ENCODE data around the gene LYAR. TPM values are rescaled to one million over a fixed set of nuclear protein-coding genes. Genes with fewer than 3 reads are reported as not detected.

The LYAR gene
- polyA plus RNA-seq, 1 experiment, result 2.4 TPM

DNA sequence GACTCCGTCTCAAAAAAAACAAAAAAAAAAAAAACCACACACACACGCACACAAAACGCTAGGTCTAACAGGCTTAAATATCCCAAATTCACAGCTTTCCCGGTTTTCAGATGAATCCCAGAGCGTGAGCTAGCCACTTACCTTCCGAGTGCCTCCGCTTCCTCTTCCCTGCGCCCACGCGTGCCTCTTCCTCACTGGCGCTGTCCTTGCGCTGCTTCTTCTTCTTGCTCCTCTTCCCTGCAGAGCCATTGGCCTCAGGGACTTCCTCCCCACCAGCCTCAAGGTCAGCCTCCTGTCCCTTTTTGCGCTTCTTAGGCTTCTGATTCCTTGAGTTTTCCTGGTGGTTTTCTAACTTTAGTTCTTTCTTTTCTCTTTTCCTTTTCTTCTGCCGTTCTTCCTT, 15.7 kb downstream of the LYAR start:
- POLR2A ChIA-PET, result no interaction called here
- Histone ChIP-seq H3K4me3 (ENCODE audit: low read depth, low read length) (no peak overlapping the region), H3K27me3 (ENCODE audit: control insufficient read depth, insufficient read depth, low read length) (no peaks in the 10 kb centered on the region), H3K36me3 (ENCODE audit: control insufficient read depth, insufficient read depth, low read length) (peaks cover 11% of the 10 kb centered on the region)
- CTCF ChIA-PET, result no interaction called here
- no peak for DNase-seq (ENCODE audit: low read depth)
- no peak for TF ChIP-seq CTCF (IDR thresholded peaks at IDR 0.05; ENCODE audit: insufficient read depth, low read depth, low read length)

DNA sequence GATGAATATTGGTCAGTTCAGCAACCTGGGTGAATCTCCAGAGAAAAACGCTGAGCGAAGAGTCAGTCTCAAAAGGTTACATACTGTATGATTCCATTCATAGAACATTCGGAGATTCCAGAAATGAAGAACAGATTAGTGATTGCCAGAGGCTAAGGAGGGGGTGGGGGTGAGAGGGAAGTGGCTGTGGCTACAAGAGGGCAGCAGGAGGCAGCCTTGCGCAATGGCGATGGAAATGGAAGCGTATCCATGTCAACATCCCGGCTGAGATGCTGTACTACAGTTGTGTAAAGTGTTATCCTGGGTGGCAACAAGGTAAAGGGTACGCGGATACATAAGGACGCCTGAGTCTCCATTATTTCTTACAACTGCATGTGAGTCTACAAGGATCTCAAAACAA, 18.0 kb downstream of the LYAR start:
- H3K4me3 ChIP-seq (ENCODE audit: low read depth, low read length), result no peak overlapping the region
- no peak for TF ChIP-seq CTCF (IDR thresholded peaks at IDR 0.05; ENCODE audit: insufficient read depth, low read depth, low read length)
- H3K27me3 ChIP-seq (ENCODE audit: control insufficient read depth, insufficient read depth, low read length), result no peaks in the 10 kb centered on the region
- peaks cover 4% of the 10 kb centered on the region for H3K36me3 ChIP-seq (ENCODE audit: control insufficient read depth, insufficient read depth, low read length)
- CTCF ChIA-PET, result no interaction called here
- no peak for DNase-seq (ENCODE audit: low read depth)
- POLR2A ChIA-PET, result no interaction called here

GRCh38 chr4:4270529-4270928, 19.4 kb downstream of the LYAR start:
- TF ChIP-seq CTCF (IDR thresholded peaks at IDR 0.05; ENCODE audit: insufficient read depth, low read depth, low read length), result no peak

DNA sequence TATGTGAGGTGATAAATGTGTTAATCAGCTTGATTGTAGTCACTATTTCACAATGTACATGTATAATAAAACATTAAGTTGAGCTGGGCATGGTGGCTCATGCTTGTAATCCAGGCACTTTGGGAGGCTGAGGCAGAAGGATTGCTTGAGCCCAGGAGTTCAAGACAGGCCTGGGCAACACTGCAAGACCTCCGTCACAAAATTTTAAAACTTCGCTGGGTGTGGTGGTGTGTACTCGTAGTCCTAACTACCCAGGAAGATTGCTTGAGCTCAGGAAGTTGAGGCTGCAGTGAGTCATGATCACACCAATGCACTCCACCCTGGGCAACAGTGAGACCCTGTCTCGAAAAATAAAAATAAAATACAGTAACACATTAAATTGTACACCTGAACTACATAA, 20.1 kb downstream of the LYAR start:
- POLR2A ChIA-PET, result no interaction called here
- no peak for DNase-seq (ENCODE audit: low read depth)
- H3K36me3 ChIP-seq (ENCODE audit: control insufficient read depth, insufficient read depth, low read length), result peaks cover 4% of the 10 kb centered on the region
- TF ChIP-seq CTCF (IDR thresholded peaks at IDR 0.05; ENCODE audit: insufficient read depth, low read depth, low read length), result no peak
- H3K27me3 ChIP-seq (ENCODE audit: control insufficient read depth, insufficient read depth, low read length), result no peaks in the 10 kb centered on the region
- CTCF ChIA-PET, result interaction anchor here (0.8 kb wide), 1 partner anchor 10 kb away, joined by 5 read pairs; no protein-coding TSS in a partner anchor
- no peak overlapping the region for H3K4me3 ChIP-seq (ENCODE audit: low read depth, low read length)

More at GRCh38 chr4:4270529-4270928, 19.4 kb downstream of the LYAR start:
- Histone ChIP-seq H3K27me3 (ENCODE audit: control insufficient read depth, insufficient read depth, low read length) (no peaks in the 10 kb centered on the region), H3K36me3 (ENCODE audit: control insufficient read depth, insufficient read depth, low read length) (peaks cover 4% of the 10 kb centered on the region), H3K4me3 (ENCODE audit: low read depth, low read length) (no peak overlapping the region)
- no peak for DNase-seq (ENCODE audit: low read depth)
- ChIA-PET POLR2A (no interaction called here), CTCF (no interaction called here)

DNA sequence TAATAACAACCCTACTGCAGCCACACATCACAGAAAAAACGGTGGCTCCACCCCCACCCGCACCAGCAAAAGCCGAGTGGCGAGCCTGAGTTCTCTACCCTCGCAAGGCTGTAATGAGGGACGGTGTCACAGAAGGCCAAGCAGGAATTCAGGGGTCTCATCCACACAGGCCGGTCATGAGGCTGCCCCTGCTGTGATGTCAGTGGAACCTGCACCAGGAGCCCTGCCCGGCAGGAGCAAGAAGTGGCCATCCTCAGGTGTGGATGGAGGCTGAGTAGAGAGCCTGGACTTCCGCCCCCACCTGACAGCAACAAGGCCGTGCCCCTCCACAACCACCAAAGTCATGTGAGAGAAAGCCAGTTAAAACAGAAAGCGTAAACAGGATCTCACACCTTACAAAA, 20.6 kb downstream of the LYAR start:
- DNase-seq (ENCODE audit: low read depth), result no peak
- Histone ChIP-seq H3K4me3 (ENCODE audit: low read depth, low read length) (no peak overlapping the region), H3K27me3 (ENCODE audit: control insufficient read depth, insufficient read depth, low read length) (no peaks in the 10 kb centered on the region), H3K36me3 (ENCODE audit: control insufficient read depth, insufficient read depth, low read length) (peaks cover 4% of the 10 kb centered on the region)
- no peak for TF ChIP-seq CTCF (IDR thresholded peaks at IDR 0.05; ENCODE audit: insufficient read depth, low read depth, low read length)
- ChIA-PET POLR2A (no interaction called here), CTCF (interaction anchor here (0.8 kb wide), 1 partner anchor 9 kb away, joined by 5 read pairs; no protein-coding TSS in a partner anchor)
